ENCODE results near the gene SBF2.

Gene SBF2

DNA sequence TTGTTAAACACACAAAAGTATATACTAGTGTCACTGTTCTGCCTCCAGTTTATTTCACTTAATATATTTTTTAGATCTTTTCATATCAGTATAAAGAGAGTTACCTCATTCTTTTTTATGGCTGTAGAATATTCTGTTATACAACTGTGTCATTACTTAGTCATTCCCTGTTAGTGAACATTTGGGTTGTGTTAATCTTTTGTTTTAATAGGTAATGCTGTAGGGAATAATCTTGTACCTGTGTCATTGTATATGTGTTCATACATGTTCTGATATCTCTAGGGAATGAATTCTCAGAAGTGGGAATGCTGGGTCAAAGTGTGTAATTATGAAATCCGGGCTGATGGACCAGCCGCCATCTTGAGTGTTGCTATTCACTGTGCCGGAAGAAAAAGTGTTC lies 558.8 kb downstream of the SBF2 start:
- DNase-seq = no peak

DNA sequence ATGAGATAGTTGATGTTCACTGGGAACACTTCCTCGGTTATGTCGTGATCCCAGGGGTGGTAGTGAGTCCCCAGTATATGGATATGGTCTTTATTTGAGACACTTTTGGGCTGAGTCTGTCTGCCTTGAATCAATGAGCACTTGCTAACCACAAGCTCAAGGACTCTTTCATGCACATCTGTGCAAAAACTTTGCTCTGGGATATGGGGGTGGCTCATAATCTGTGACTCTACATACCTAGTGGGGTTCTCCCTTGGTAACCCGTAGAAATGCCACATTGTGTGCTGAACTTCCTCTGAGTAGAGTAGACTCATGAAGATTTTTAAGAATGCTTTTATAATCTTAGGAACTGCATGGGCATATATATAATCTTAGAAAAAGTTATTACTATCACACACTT lies 560.8 kb downstream of the SBF2 start:
- no peak for DNase-seq

DNA sequence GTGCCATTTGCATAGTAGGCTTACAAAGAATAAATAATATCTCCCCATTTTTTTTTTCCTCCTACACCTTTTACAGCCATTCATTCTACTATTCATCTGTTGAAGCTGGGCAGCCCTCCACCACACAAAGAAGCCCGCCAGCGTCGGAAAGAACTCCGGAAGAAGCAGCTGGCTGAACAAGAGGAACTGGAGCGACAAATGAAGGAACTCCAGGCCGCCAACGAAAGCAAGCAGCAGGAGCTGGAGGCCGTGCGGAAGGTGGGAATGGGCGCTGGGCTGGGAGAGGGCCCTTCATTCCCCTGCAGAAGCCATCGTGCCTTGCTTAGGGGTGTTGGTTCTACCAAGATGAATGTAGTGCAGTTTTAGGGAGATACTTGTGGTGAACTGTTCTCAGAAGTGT lies 561.6 kb downstream of the SBF2 start:
- no peak for DNase-seq

- no peak for DNase-seq
Measured at GRCh38 chr11:9731256-9731655, 562.8 kb downstream of the SBF2 start.
